WTC11 (cell line): ENCODE results near the gene BPIFB4. TPM values are rescaled to one million over a fixed set of nuclear protein-coding genes. Genes with fewer than 3 reads are reported as not detected.

Experiments used
- ATAC-seq: fragments of 200-7000 bp; cut with Tn5 transposase; 2 replicates; pipeline ENCODE4 v1.10.0; 2021; ENCODE audit warnings: mild to moderate bottlenecking, moderate library complexity
- CTCF ChIA-PET: fragments of 300-600 bp; sonication (Branson Sonifier 250); formaldehyde crosslinking; loops from one replicate; lab custom pipeline; 2021; ENCODE audit warnings: antibody characterized with exemption; lab: Charles Lee
- POLR2A ChIA-PET: fragments of 350-600 bp; sonication (Branson Sonifier 250); formaldehyde crosslinking; loops from one replicate; lab custom pipeline; 2021; ENCODE audit warnings: antibody characterized with exemption; lab: Charles Lee
- DNase-seq: peaks from one replicate; pipeline ENCODE4 v3.0.0; 2021; ENCODE audit warnings: low spot score
- H3K27ac Mint-ChIP-seq: 2 replicates; pipeline ENCODE4 v1.8.0; 2021; ENCODE audit warnings: mixed read lengths
- H3K27me3 Mint-ChIP-seq: 2 replicates; pipeline ENCODE4 v1.8.0; 2021; ENCODE audit warnings: low read depth, mild to moderate bottlenecking, moderate library complexity, mixed read lengths
- H3K36me3 Mint-ChIP-seq: 2 replicates; pipeline ENCODE4 v1.8.0; 2021; ENCODE audit warnings: mixed read lengths
- H3K4me1 Mint-ChIP-seq: 2 replicates; pipeline ENCODE4 v1.8.0; 2022; ENCODE audit warnings: mixed read lengths
- H3K4me3 Mint-ChIP-seq: 2 replicates; pipeline ENCODE4 v1.8.0; 2021; ENCODE audit warnings: mild to moderate bottlenecking, moderate library complexity, mixed read lengths
- H3K9me3 Mint-ChIP-seq: 2 replicates; pipeline ENCODE4 v1.8.0; 2021; ENCODE audit warnings: mixed read lengths
- CREM ChIP-seq: sonication (generic); formaldehyde crosslinking; IDR thresholded peaks from 2 replicates; pipeline ENCODE4 v1.8.1; 2022; ENCODE audit warnings: mild to moderate bottlenecking, missing genetic modification reagents, moderate library complexity
- CTCF ChIP-seq: fragments of 200-600 bp; IDR thresholded peaks from 2 replicates; pipeline ENCODE4 v1.8.0; 2022; ENCODE audit warnings: antibody characterized with exemption
- FOXP1 ChIP-seq: sonication (generic); formaldehyde crosslinking; IDR thresholded peaks from 2 replicates; pipeline ENCODE4 v1.8.0; 2022; ENCODE audit warnings: missing genetic modification reagents, mild to moderate bottlenecking, moderate library complexity, borderline replicate concordance
- FOXP4 ChIP-seq: sonication (generic); formaldehyde crosslinking; IDR thresholded peaks from 2 replicates; pipeline ENCODE4 v1.8.0; 2022; ENCODE audit warnings: mild to moderate bottlenecking, missing genetic modification reagents
- GABPB1 ChIP-seq: sonication (generic); formaldehyde crosslinking; IDR thresholded peaks from 2 replicates; pipeline ENCODE4 v1.8.1; 2023; ENCODE audit warnings: mild to moderate bottlenecking, missing genetic modification reagents
- JAZF1 ChIP-seq: fragments of 250-450 bp; sonication (Bioruptor Pico); IDR thresholded peaks from 2 replicates; pipeline ENCODE4 v1.9.0; 2021; ENCODE audit warnings: moderate library complexity, mild to moderate bottlenecking, inconsistent platforms
- JUN ChIP-seq: sonication (generic); formaldehyde crosslinking; IDR thresholded peaks from 2 replicates; pipeline ENCODE4 v1.8.0; 2023; ENCODE audit warnings: mild to moderate bottlenecking, missing genetic modification reagents
- NR2C2 ChIP-seq: sonication (generic); formaldehyde crosslinking; IDR thresholded peaks from 2 replicates; pipeline ENCODE4 v1.8.0; 2022; ENCODE audit warnings: mild to moderate bottlenecking, missing genetic modification reagents
- PREB ChIP-seq: sonication (generic); formaldehyde crosslinking; IDR thresholded peaks from 2 replicates; pipeline ENCODE4 v1.8.1; 2022; ENCODE audit warnings: mild to moderate bottlenecking, missing genetic modification reagents, moderate library complexity, borderline replicate concordance
- STAT6 ChIP-seq: sonication (generic); formaldehyde crosslinking; conservative IDR thresholded peaks from 2 replicates; pipeline ENCODE4 v1.8.1; 2023; ENCODE audit warnings: mild to moderate bottlenecking, low read depth, missing genetic modification reagents, moderate library complexity
- USF1 ChIP-seq: sonication (generic); formaldehyde crosslinking; IDR thresholded peaks from 2 replicates; pipeline ENCODE4 v1.8.0; 2022; ENCODE audit warnings: mild to moderate bottlenecking, missing genetic modification reagents
- ZBTB43 ChIP-seq: sonication (generic); formaldehyde crosslinking; IDR thresholded peaks from 2 replicates; pipeline ENCODE4 v1.8.1; 2023; ENCODE audit warnings: mild to moderate bottlenecking, missing genetic modification reagents
- ZNF121 ChIP-seq: sonication (generic); formaldehyde crosslinking; IDR thresholded peaks from 2 replicates; pipeline ENCODE4 v1.8.0; 2023; ENCODE audit warnings: missing genetic modification reagents
- ZNF317 ChIP-seq: sonication (generic); formaldehyde crosslinking; IDR thresholded peaks from 2 replicates; pipeline ENCODE4 v1.8.1; 2023; ENCODE audit warnings: low read depth, mild to moderate bottlenecking, moderate library complexity, missing genetic modification reagents, borderline replicate concordance
- ZNF512 ChIP-seq: sonication (generic); formaldehyde crosslinking; IDR thresholded peaks from 2 replicates; pipeline ENCODE4 v1.8.1; 2022; ENCODE audit warnings: missing genetic modification reagents, borderline replicate concordance
- ZNF671 ChIP-seq: fragments of 250-450 bp; sonication (Bioruptor Pico); IDR thresholded peaks from 2 replicates; pipeline ENCODE4 v1.8.0; 2021; ENCODE audit warnings: mild to moderate bottlenecking
- ZSCAN18 ChIP-seq: fragments of 250-450 bp; sonication (Bioruptor Pico); IDR thresholded peaks from 2 replicates; pipeline ENCODE4 v2.1.2; 2022; ENCODE audit warnings: mild to moderate bottlenecking, moderate library complexity
- total RNA-seq: library from RNA; stranded (reverse); gene quantifications from 3 replicates; pipeline ENCODE4 v1.2.3, GENCODE V29; 2021

Gene BPIFB4
- total RNA-seq, 1 experiment from 2014 or later, result not detected

GRCh38 chr20:33053291-33054106 is 25.9 kb upstream of the BPIFB4 start, which contains the start of gene BPIFB3 (continued):
- no peak for TF ChIP-seq FOXP4 (CRISPR knock-in tag)
- no peak for TF ChIP-seq ZNF121 (CRISPR knock-in tag)

GRCh38 chr20:33054381-33054780 is 25.1 kb upstream of the BPIFB4 start:
- TF ChIP-seq CREM (CRISPR knock-in tag) (no peak), ZNF671 (CRISPR knock-in tag) (no peak), ZSCAN18 (CRISPR knock-in tag) (no peak), ZNF317 (CRISPR knock-in tag) (no peak), ZNF512 (CRISPR knock-in tag) (no peak), PREB (CRISPR knock-in tag) (no peak), JUN (no peak), NR2C2 (CRISPR knock-in tag) (no peak), JAZF1 (CRISPR knock-in tag) (no peak), FOXP1 (CRISPR knock-in tag) (no peak)
- Mint-ChIP-seq H3K4me1 (peaks cover 7% of the 10 kb centered on the region; the same call in 1 of the 2 replicates), H3K9me3 (no peaks in the 10 kb centered on the region), H3K27me3 (no peaks in the 10 kb centered on the region; the same call in 1 of the 2 replicates), H3K36me3 (no peaks in the 10 kb centered on the region), H3K27ac (no peak overlapping the region), H3K4me3 (no peak overlapping the region)
- ChIA-PET CTCF (no interaction called here), POLR2A (no interaction called here)
- no peak for DNase-seq
- no peak for ATAC-seq

GRCh38 chr20:33054791-33055190 is 24.7 kb upstream of the BPIFB4 start:
- H3K4me3 Mint-ChIP-seq, result no peak overlapping the region
- H3K9me3 Mint-ChIP-seq, result no peaks in the 10 kb centered on the region
- H3K36me3 Mint-ChIP-seq, result no peaks in the 10 kb centered on the region
- ChIA-PET POLR2A (no interaction called here), CTCF (no interaction called here)
- no peak for ATAC-seq
- DNase-seq, result no peak
- H3K4me1 Mint-ChIP-seq, result peaks cover 7% of the 10 kb centered on the region; the same call in 1 of the 2 replicates
- no peaks in the 10 kb centered on the region; the same call in 1 of the 2 replicates for H3K27me3 Mint-ChIP-seq
- H3K27ac Mint-ChIP-seq, result no peak overlapping the region
- TF ChIP-seq GABPB1 (CRISPR knock-in tag) (no peak), ZNF512 (CRISPR knock-in tag) (no peak), USF1 (no peak), ZBTB43 (CRISPR knock-in tag) (no peak), CTCF (no peak), STAT6 (CRISPR knock-in tag) (no peak)
